HepG2 (cell line): ENCODE data around the gene LDB3. TPM values are rescaled to one million over a fixed set of nuclear protein-coding genes. Genes with fewer than 3 reads are reported as not detected.
A peak's percentile ranks its signal among the peaks of the same experiment; 100 is the strongest.

Experiments used
- AGO1 ChIP-seq: fragments of 200-400 bp; formaldehyde crosslinking; IDR thresholded peaks from 2 replicates; pipeline ENCODE4 v1.6.1; 2017; ENCODE audit warnings: mild to moderate bottlenecking, low read depth, low read length, moderate library complexity; ENCODE audit not compliant: poor library complexity, severe bottlenecking
- CAMTA2 ChIP-seq: sonication (generic); formaldehyde crosslinking; IDR thresholded peaks from 2 replicates; pipeline ENCODE4 v1.4.0; 2020; ENCODE audit warnings: mild to moderate bottlenecking, missing genetic modification reagents, borderline replicate concordance
- CBFB ChIP-seq: sonication (generic); formaldehyde crosslinking; IDR thresholded peaks from 2 replicates; pipeline ENCODE4 v1.4.0; 2020; ENCODE audit warnings: missing genetic modification reagents
- CBX2 ChIP-seq, 2 experiments: fragments of 200-600 bp in 1 of 2; sonication (generic); formaldehyde crosslinking in 1 of 2; IDR thresholded peaks; 2 replicates each; pipeline versions ENCODE4 v1.7.0 to v1.8.1; 2018 to 2022; ENCODE audit warnings: low read depth in 2 of 2, low read length in 1 of 2, mild to moderate bottlenecking in 1 of 2, missing genetic modification reagents in 1 of 2
- EED ChIP-seq: sonication (generic); formaldehyde crosslinking; IDR thresholded peaks from 2 replicates; pipeline ENCODE4 v1.5.0; 2020; ENCODE audit warnings: mild to moderate bottlenecking, missing genetic modification reagents
- EHMT2 ChIP-seq: fragments of 200-600 bp; sonication (generic); IDR thresholded peaks from 2 replicates; pipeline ENCODE4 v1.7.0; 2017; ENCODE audit warnings: antibody characterized with exemption, low read depth, low read length, borderline replicate concordance
- FOXP1 ChIP-seq, 2 experiments: fragments of 450-650 bp in 1 of 2; IDR thresholded peaks; 2 replicates each; pipeline ENCODE4 v1.6.1; 2017 to 2018; ENCODE audit warnings: antibody characterized with exemption in 1 of 2
- HDAC1 ChIP-seq: sonication (generic); formaldehyde crosslinking; IDR thresholded peaks from 2 replicates; pipeline ENCODE4 v1.5.1; 2020; ENCODE audit warnings: mild to moderate bottlenecking, missing genetic modification reagents
- HIC2 ChIP-seq: sonication (generic); formaldehyde crosslinking; IDR thresholded peaks from 2 replicates; pipeline ENCODE4 v1.9.0; 2022; ENCODE audit warnings: low read depth, missing genetic modification reagents
- JUN ChIP-seq: sonication (generic); formaldehyde crosslinking; IDR thresholded peaks from 2 replicates; pipeline ENCODE4 v1.4.0; 2020; ENCODE audit warnings: mild to moderate bottlenecking, missing genetic modification reagents
- JUND ChIP-seq: sonication (generic); formaldehyde crosslinking; IDR thresholded peaks from 2 replicates; pipeline ENCODE4 v1.8.0; 2022; ENCODE audit warnings: mild to moderate bottlenecking, missing genetic modification reagents
- MED13 ChIP-seq: sonication (generic); formaldehyde crosslinking; IDR thresholded peaks from 2 replicates; pipeline ENCODE4 v1.5.0; 2020; ENCODE audit warnings: missing genetic modification reagents
- NR2C2 ChIP-seq: sonication (generic); formaldehyde crosslinking; IDR thresholded peaks from 2 replicates; pipeline ENCODE4 v1.4.0; 2020; ENCODE audit warnings: missing genetic modification reagents, mild to moderate bottlenecking, moderate library complexity, borderline replicate concordance
- PITX1 ChIP-seq: sonication (generic); formaldehyde crosslinking; IDR thresholded peaks from 2 replicates; pipeline ENCODE4 v1.5.1; 2020; ENCODE audit warnings: mild to moderate bottlenecking, missing genetic modification reagents
- RBM22 ChIP-seq: fragments of 200-400 bp; formaldehyde crosslinking; optimal IDR thresholded peaks from 2 replicates; pipeline ENCODE3; 2017; ENCODE audit warnings: mild to moderate bottlenecking, low read length, moderate library complexity
- ZBTB37 ChIP-seq: sonication (generic); formaldehyde crosslinking; IDR thresholded peaks from 2 replicates; pipeline ENCODE4 v1.4.0; 2020; ENCODE audit warnings: mild to moderate bottlenecking, missing genetic modification reagents
- ZBTB38 ChIP-seq: sonication (generic); formaldehyde crosslinking; IDR thresholded peaks from 2 replicates; pipeline ENCODE4 v1.5.1; 2020; ENCODE audit warnings: mild to moderate bottlenecking, missing genetic modification reagents
- ZFP62 ChIP-seq: sonication (generic); formaldehyde crosslinking; IDR thresholded peaks from 2 replicates; pipeline ENCODE4 v1.4.0; 2020; ENCODE audit warnings: missing genetic modification reagents
- ZFX ChIP-seq: sonication (generic); formaldehyde crosslinking; IDR thresholded peaks from 2 replicates; pipeline ENCODE4 v1.4.0; 2020; ENCODE audit warnings: mild to moderate bottlenecking, low read depth, missing genetic modification reagents, moderate library complexity
- ZKSCAN8 ChIP-seq: IDR thresholded peaks from 2 replicates; pipeline ENCODE4 v1.6.1; 2016; ENCODE audit warnings: borderline replicate concordance, missing genetic modification reagents, missing compliant biosample characterization
- ZNF280B ChIP-seq: sonication (generic); formaldehyde crosslinking; IDR thresholded peaks from 2 replicates; pipeline ENCODE4 v1.5.0; 2020; ENCODE audit warnings: missing genetic modification reagents, mild to moderate bottlenecking, borderline replicate concordance
- ZNF382 ChIP-seq: sonication (generic); formaldehyde crosslinking; IDR thresholded peaks from 2 replicates; pipeline ENCODE4 v1.5.0; 2020; ENCODE audit warnings: missing genetic modification reagents, mild to moderate bottlenecking, borderline replicate concordance
- ZNF446 ChIP-seq: sonication (generic); formaldehyde crosslinking; IDR thresholded peaks from 2 replicates; pipeline ENCODE4 v1.5.0; 2020; ENCODE audit warnings: mild to moderate bottlenecking, missing genetic modification reagents
- ZNF550 ChIP-seq: sonication (generic); formaldehyde crosslinking; IDR thresholded peaks from 2 replicates; pipeline ENCODE4 v1.4.0; 2020; ENCODE audit warnings: mild to moderate bottlenecking, missing genetic modification reagents, borderline replicate concordance
- ZNF740 ChIP-seq: sonication (generic); formaldehyde crosslinking; IDR thresholded peaks from 2 replicates; pipeline ENCODE4 v1.4.0; 2020; ENCODE audit warnings: missing genetic modification reagents
- ZNF777 ChIP-seq: sonication (generic); formaldehyde crosslinking; IDR thresholded peaks from 2 replicates; pipeline ENCODE4 v1.4.0; 2020; ENCODE audit warnings: missing genetic modification reagents
- ZNF878 ChIP-seq: sonication (generic); formaldehyde crosslinking; IDR thresholded peaks from 2 replicates; pipeline ENCODE4 v1.8.1; 2023; ENCODE audit warnings: mild to moderate bottlenecking, missing genetic modification reagents, moderate library complexity
- ZSCAN29 ChIP-seq: sonication (generic); formaldehyde crosslinking; conservative IDR thresholded peaks from 2 replicates; pipeline ENCODE4 v1.4.0; 2020; ENCODE audit warnings: mild to moderate bottlenecking, missing genetic modification reagents
- polyA plus RNA-seq, 8 experiments: library from polyadenylated mRNA; depleted of rRNA in 3 of 8; stranded (reverse) in 7 of 8; unstranded in 1 of 8; fragments of >200 nt; fragmentation: Illumina TruSeq in 4 of 8; extraction: Trizol in 4 of 8; gene quantifications; 2 replicates each; pipeline versions ENCODE4 v1.2.1 to v1.2.3, GENCODE V29; 2011 to 2016; ENCODE audit warnings: low read depth in 4 of 8, missing spikeins in 1 of 8, mixed read lengths in 1 of 8; ENCODE audit not compliant: insufficient read depth in 1 of 8
- total RNA-seq, 5 experiments: library from RNA; depleted of rRNA; stranded (reverse); fragments of >200 nt; fragmentation: Illumina TruSeq; extraction: Trizol; gene quantifications; 2 replicates each; pipeline ENCODE4 v1.2.3, GENCODE V29; 2016; ENCODE audit warnings: low read depth in 1 of 5

Gene LDB3
- total and polyA plus RNA-seq, 2 of the 13 experiments (the other 11 are each of a cell fraction or from before 2014, with no cell fraction given), result not detected

GRCh38 chr10:86730227-86730626, 61.9 kb downstream of the LDB3 start (continued):
- no peak for TF ChIP-seq ZNF550 (CRISPR knock-in tag)
- no peak for TF ChIP-seq ZBTB37
- no peak for TF ChIP-seq CBX2 (IDR thresholded peaks at IDR 0.05; ENCODE audit: low read depth, low read length)
- TF ChIP-seq CBX2 (CRISPR knock-in tag; IDR thresholded peaks at IDR 0.05; ENCODE audit: low read depth), result no peak
- TF ChIP-seq CAMTA2 (CRISPR knock-in tag), result no peak
- TF ChIP-seq ZNF382 (CRISPR knock-in tag), result no peak
- no peak for TF ChIP-seq ZNF446 (CRISPR knock-in tag)
- TF ChIP-seq ZNF878 (CRISPR knock-in tag), result no peak
- TF ChIP-seq CBFB (CRISPR knock-in tag), result no peak
- TF ChIP-seq JUN, result no peak
- no peak for TF ChIP-seq EED (CRISPR knock-in tag)
- TF ChIP-seq JUND (CRISPR knock-in tag), result no peak
- TF ChIP-seq ZNF777 (CRISPR knock-in tag), result no peak
- no peak for TF ChIP-seq AGO1
- no peak for TF ChIP-seq ZBTB38 (CRISPR knock-in tag)
- no peak for TF ChIP-seq PITX1 (CRISPR knock-in tag)
- no peak for TF ChIP-seq ZKSCAN8 (CRISPR knock-in tag)
- TF ChIP-seq ZSCAN29 (CRISPR knock-in tag), result no peak
- TF ChIP-seq HIC2 (CRISPR knock-in tag), result no peak; the same call in 1 of the 2 replicates
- no peak for TF ChIP-seq RBM22
- TF ChIP-seq EHMT2, result no peak
- TF ChIP-seq FOXP1 (IDR thresholded peaks at IDR 0.05), result no peak
- TF ChIP-seq FOXP1 (CRISPR knock-in tag; IDR thresholded peaks at IDR 0.05), result peak; percentile 16; the same call in 1 of the 2 replicates
- TF ChIP-seq ZNF740 (CRISPR knock-in tag), result no peak
- no peak for TF ChIP-seq ZFP62 (CRISPR knock-in tag)
- no peak for TF ChIP-seq MED13 (CRISPR knock-in tag)
- TF ChIP-seq NR2C2, result no peak
- TF ChIP-seq HDAC1 (CRISPR knock-in tag), result peak; percentile 43; the same call in 1 of the 2 replicates
- TF ChIP-seq ZNF280B (CRISPR knock-in tag), result no peak
- TF ChIP-seq ZFX, result peak; percentile 38; the same call in 1 of the 2 replicates
